Measurements from ENCODE around the gene SGTA.
A peak's percentile ranks its signal among the peaks of the same experiment; 100 is the strongest.

The SGTA gene

GRCh38 chr19:2744113-2744512 lies 39.0 kb downstream of the SGTA start:
- DNase-seq: no peak

GRCh38 chr19:2743099-2743498 lies 40.0 kb downstream of the SGTA start:
- no peak for DNase-seq

GRCh38 chr19:2740314-2740656 lies 42.8 kb downstream of the SGTA start:
- no peak for DNase-seq

DNA sequence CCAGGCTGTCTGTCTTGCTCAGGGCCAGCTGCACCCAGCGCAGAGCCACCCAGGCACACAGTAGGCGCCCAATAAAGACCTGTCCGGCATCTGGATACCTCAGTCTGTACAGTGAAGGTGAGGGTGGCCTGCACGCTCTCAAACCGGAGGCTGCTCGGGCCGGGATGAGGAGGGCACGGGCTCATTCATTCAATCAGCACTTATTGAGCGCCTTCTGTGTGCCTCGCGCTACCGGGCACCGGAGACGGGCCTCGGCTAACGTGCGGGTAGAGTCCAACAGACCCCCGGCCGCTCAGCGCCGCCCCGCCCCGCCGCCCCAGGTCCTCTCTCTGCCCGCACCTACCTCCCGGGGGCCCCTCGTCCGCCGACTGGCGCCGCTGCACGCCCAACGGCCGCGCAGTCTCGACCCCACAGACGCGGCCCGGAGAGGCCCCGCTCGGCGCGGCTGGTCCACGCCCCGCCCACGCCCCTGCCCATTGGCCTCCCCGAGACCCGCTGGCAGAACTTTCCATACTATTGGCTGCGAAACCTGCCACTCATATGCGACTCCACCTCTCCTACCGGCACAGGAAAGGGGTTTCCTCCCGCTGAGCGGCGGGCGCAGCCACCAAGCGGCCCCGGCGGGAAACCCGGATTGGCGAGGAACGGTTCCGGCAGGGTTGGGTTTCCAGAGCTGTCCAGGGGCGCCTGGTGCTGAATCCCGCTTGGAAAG lies 43.3 kb downstream of the SGTA start, which contains the start of gene SLC39A3:
TSS of gene SLC39A3 (minus strand) at position 416 of the 712 bp plus-strand sequence. CDS start 2,760 bp downstream, outside the sequence.
- peak; percentile 94 for DNase-seq

- no peak for DNase-seq
Observed at GRCh38 chr19:2736550-2737190, 46.4 kb downstream of the SGTA start.

DNA sequence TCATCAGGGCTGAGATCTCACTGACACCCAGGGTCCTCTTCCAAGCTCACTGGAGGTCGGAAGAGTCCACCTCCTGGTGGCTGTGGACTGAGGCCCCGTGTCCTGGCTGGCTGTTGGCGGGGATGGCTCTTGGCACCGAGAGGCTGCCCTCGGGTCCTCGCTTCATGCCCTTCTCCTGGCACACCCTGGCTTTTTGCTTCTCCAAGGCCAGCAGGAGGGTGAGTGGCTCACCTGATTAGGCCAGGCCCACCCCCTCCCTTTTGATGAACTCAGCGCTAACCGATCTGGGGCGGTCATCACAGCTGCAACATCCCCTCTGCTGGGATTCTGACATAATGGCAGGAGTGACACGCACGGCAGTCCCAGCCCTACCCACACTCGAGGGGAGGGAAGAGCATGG lies 47.7 kb downstream of the SGTA start:
- DNase-seq: no peak

DNA sequence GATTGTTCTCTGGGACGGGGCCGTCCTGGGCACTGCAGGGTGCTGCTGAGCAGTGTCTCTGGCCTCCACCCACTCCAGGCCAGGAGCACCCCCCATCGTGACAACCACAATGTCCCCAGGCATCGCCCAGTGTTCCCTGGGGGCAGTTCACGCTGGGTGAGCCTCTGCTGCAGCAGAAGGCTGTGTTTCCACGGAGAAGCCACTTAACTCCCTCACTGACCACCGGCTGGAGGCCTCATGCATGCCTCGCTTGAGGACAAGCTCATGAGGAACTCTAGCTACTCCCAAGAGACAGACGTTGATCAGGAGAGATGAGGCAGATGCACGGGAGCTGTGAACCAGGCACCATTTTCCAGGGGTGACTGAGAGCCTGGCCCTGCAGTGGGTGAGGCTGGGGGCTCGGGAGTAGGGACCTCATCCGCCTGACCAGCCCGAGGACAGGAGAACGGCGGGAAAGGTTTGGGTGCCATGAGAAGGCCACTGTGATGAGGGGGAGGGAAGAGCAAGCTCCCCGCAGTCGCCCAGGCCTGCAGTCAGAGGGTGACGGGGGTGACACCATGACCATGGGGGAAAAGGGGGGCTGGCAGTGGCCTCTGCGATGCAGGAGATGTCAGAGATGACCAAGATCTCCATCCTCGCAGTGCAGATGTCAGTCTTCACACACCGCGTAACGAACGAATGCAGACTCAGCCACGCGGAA lies 48.3 kb downstream of the SGTA start:
- DNase-seq: no peak

- no peak for DNase-seq
Observed at GRCh38 chr19:2733930-2734588, 49.0 kb downstream of the SGTA start.

- DNase-seq: no peak
Observed at GRCh38 chr19:2732883-2733282, 50.2 kb downstream of the SGTA start.

GRCh38 chr19:2732157-2732725 lies 50.8 kb downstream of the SGTA start:
- DNase-seq: no peak

- no peak for DNase-seq
Observed at GRCh38 chr19:2731181-2731995, 51.7 kb downstream of the SGTA start.

DNA sequence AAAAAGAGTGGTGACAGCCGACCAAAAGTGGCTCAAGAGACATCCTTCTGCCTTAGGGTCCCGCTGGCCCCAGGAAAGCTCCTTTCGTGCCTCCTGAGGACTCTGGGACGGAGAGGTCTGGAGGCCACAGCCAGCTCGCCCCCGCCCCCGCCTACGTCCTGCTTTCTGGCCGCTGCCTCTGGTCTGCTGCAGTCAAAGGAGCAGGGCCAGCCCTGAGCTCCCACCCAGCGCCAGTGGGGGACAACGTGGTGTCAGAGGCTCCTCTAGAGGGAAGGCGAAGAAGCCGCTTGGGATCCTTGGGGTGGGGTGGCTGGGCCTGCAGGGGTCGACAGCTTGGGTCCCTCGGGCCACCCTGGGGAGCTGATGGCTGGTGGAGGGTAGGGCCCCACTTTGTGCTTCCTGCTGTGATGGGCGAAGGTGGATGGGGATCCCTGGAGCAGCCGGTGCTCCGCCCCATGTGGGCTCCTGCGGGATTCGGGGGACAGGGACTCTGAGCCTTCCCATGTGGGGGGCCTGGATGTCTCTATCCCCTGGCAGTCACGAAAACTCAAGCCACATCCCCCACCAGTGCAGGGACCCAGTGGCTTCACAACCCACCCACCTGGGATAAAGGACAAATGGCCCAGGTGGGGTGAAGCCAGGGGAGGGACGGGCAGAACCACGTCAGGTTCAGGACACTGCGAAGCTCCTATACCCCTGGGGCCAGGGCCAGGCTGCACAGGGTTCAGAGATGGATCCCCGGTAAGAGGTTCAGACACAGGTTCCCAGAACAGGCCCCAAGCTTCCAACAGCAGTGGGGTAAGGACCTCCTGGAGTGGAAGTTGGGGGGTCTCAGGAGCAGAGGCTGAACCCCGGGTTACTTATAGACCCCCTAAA lies 52.9 kb downstream of the SGTA start:
- DNase-seq: no peak

- DNase-seq: no peak
Observed at GRCh38 chr19:2728783-2729387, 54.2 kb downstream of the SGTA start.

DNA sequence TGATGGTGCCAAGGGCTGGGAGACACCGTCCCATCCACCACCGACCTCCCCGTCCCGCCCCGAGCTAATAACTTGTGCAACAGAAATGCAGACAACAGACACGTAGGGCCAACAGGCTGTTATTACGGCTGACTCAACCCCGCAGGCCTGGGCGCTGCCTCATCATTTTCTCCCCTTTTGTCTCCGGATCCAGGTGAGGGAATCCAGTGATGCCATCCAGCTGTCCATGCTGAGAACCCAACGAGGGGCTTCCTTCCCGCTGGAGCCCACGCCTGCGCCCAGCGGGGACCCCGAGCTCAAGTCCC lies 55.5 kb downstream of the SGTA start:
- DNase-seq: no peak

GRCh38 chr19:2726904-2727639 lies 56.0 kb downstream of the SGTA start:
- DNase-seq: no peak

GRCh38 chr19:2726160-2726855 lies 56.8 kb downstream of the SGTA start:
- no peak for DNase-seq

GRCh38 chr19:2724148-2724557 lies 58.9 kb downstream of the SGTA start:
- DNase-seq: no peak

DNA sequence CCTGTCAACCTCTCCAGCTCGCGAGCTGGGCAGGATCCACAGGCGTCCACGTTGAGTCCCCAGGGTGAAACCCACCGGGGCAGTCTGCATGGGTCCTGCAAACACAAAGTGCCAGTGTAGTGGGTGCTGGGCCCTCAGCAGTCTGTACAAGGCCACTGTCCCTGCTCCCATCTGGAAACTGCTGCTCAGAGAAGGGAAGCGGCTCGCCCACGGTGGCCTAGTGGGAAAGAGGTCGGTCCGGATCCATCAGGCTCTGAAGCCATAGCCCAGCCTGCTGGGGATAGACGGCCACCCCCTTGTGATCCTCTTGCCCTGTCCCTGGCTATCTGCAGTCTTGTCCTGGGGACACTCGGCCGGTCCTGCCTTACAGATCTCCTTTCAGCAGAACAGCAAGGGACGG lies 59.3 kb downstream of the SGTA start:
- DNase-seq: no peak

GRCh38 chr19:2723345-2723715 lies 59.7 kb downstream of the SGTA start:
- no peak for DNase-seq

All from NCI-H446 treated with DMSO at 0.1 percent for 48 hours (cell line).